Mononuclear cell (primary cell): ENCODE measurements around the gene RAD51B. TPM values are rescaled to one million over a fixed set of nuclear protein-coding genes. Genes with fewer than 3 reads are reported as not detected.
"Not testable (repeated sequence)": the region's sequence is repeated elsewhere in the genome, so short reads cannot be mapped to it uniquely, and the experiment has no call there.

Experiments
- H3K27me3 ChIP-seq: 2 replicates; pipeline ENCODE4 v1.6.0; 2011; ENCODE audit warnings: low read length, control low read depth; ENCODE audit not compliant: insufficient read depth
- H3K4me1 ChIP-seq: 2 replicates; pipeline ENCODE4 v1.5.1; 2011; ENCODE audit warnings: mild to moderate bottlenecking, low read length, control low read depth; ENCODE audit not compliant: insufficient read depth
- H3K4me3 ChIP-seq: 2 replicates; pipeline ENCODE4 v1.5.1; 2011; ENCODE audit warnings: mild to moderate bottlenecking, low read length, moderate library complexity
- H3K9me3 ChIP-seq: 2 replicates; pipeline ENCODE4 v1.5.1; 2011; ENCODE audit warnings: low read depth, mild to moderate bottlenecking, control low read depth, low read length
- total RNA-seq: library from RNA; depleted of rRNA; stranded (reverse); fragments of >200 nt; gene quantifications from one replicate; pipeline ENCODE4 v1.2.3, GENCODE V29; 2012

The RAD51B gene
- total RNA-seq, 1 donor, result 21.4 TPM

- Histone ChIP-seq H3K4me3 (no peak overlapping the region), H3K27me3 (no peaks in the 10 kb centered on the region), H3K4me1 (no peaks in the 10 kb centered on the region), H3K9me3 (no peaks in the 10 kb centered on the region)
Measured at GRCh38 chr14:68094158-68094557, 274.6 kb downstream of the RAD51B start.

GRCh38 chr14:68094752-68095151 lies 275.2 kb downstream of the RAD51B start:
- H3K27me3 ChIP-seq, result no peaks in the 10 kb centered on the region

GRCh38 chr14:68097727-68098126 lies 278.1 kb downstream of the RAD51B start:
- Histone ChIP-seq H3K4me1 (no peaks in the 10 kb centered on the region), H3K4me3 (no peak overlapping the region), H3K9me3 (peaks cover 21% of the 10 kb centered on the region), H3K27me3 (no peaks in the 10 kb centered on the region)

More at GRCh38 chr14:68094752-68095151, 275.2 kb downstream of the RAD51B start:
- Histone ChIP-seq H3K9me3 (no peaks in the 10 kb centered on the region), H3K4me3 (no peak overlapping the region), H3K4me1 (no peaks in the 10 kb centered on the region)

DNA sequence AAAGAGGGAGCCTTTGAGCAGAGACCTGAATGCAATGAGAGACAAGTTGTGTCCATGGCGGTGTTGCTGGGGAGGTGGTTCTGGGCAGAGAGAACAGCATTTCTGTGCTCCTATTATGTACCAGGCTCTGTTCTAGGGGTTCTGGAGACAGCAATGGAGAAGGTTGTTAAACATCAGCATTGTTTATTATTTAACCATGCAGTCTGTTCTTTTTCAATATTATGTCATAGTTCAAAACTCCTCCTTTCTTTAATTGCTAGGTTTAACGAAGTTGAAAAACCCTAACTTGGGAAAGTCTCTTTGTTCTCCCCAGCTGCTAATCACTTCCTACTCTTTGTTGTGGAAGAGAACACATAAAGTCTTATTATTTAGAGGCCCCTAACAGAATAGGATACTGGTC lies 279.3 kb downstream of the RAD51B start:
- H3K4me3 ChIP-seq, result no peak overlapping the region
- H3K27me3 ChIP-seq, result no peaks in the 10 kb centered on the region

DNA sequence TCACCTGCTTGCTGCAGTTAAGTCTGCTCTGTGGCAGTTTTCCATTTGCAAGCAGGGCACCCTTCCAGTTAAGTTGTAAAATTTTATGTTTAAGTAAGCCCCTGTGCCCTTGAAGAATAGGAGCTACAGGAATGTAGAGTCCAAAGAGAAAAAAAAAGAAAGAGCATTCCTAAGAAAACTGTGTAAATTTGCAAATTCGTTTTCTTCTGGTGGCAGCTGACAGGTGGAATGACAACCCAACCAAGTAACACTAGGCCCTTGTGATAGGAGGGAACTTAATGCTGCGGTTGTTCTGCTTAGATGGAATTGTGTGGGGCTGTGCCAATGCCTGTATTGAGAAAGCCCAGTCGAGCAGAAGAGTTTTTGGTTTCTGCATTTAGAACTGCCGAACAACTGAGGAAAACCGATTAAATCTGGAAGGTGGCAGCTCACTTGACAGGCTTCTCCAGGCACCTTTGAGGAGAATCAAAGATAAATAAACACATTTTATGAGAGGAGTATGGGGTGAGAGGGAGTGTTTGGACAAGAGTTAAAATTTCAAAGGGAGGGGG lies 280.0 kb downstream of the RAD51B start:
- Histone ChIP-seq H3K27me3 (no peaks in the 10 kb centered on the region), H3K9me3 (peaks cover 21% of the 10 kb centered on the region)

More for the DNA sequence above, 279.3 kb downstream of the RAD51B start:
- H3K9me3 ChIP-seq, result peaks cover 21% of the 10 kb centered on the region
- no peaks in the 10 kb centered on the region for H3K4me1 ChIP-seq

DNA sequence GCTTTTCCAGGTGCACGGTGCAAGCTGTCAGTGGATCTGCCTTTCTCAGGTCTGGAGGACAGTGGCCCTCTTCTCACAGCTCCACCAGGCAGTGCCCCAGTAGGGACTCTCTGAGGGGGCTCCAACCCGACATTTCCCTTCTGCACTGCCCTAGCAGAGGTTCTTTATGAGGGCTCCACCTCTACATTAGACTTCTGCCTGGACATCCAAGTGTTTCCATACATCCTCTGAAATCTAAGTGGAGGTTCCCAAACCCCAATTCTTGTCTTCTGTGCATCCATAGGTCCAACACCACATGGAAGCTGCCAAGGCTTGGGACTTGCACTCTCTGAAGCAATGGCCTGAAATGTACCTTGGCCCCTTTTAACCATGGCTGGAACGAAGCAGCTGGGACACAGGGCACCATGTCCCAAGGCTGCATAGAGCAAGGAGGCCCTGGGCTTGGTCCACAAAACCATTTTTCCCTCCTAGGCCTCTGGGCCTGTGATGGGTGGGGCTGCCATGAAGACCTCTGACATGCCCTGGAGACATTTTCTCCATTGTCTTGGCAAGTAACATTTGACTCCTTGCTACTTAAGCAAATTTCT lies 282.2 kb downstream of the RAD51B start:
- H3K27me3 ChIP-seq, H3K4me1 ChIP-seq, H3K4me3 ChIP-seq: not testable (repeated sequence)
- H3K9me3 ChIP-seq, result peaks cover 21% of the 10 kb centered on the region

More for the DNA sequence above, 280.0 kb downstream of the RAD51B start:
- Histone ChIP-seq H3K4me3 (no peak overlapping the region), H3K4me1 (no peaks in the 10 kb centered on the region)

- Histone ChIP-seq H3K27me3 (no peaks in the 10 kb centered on the region), H3K4me3 (no peak overlapping the region), H3K4me1 (no peaks in the 10 kb centered on the region), H3K9me3 (peaks cover 21% of the 10 kb centered on the region)
Measured at GRCh38 chr14:68103853-68104252, 284.3 kb downstream of the RAD51B start.

GRCh38 chr14:68104518-68104917 lies 284.9 kb downstream of the RAD51B start:
- H3K9me3 ChIP-seq, result peaks cover 21% of the 10 kb centered on the region
- no peak overlapping the region for H3K4me3 ChIP-seq
- no peaks in the 10 kb centered on the region for H3K4me1 ChIP-seq
- H3K27me3 ChIP-seq, result no peaks in the 10 kb centered on the region

- Histone ChIP-seq H3K9me3 (peaks cover 16% of the 10 kb centered on the region), H3K4me3 (no peak overlapping the region), H3K27me3 (no peaks in the 10 kb centered on the region), H3K4me1 (no peaks in the 10 kb centered on the region)
Measured at GRCh38 chr14:68105816-68106215, 286.2 kb downstream of the RAD51B start.

DNA sequence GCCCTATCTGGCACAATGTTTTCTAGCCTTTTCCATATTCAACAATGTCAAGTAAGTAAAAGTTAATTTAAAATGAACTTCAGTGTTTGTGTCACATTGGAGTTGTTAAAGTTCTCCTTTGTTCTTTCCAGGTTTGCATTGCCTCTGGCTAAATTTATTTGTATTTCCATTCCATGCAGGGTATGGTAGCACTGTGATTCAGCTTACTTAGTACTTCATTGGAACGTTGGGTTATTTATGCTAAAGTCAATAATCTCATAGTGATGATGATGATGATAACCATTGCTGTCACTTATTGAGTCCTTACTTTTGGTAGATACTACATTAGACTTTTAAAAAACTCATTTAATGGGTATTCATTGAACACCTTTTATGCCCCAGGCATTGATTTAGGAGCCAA lies 286.9 kb downstream of the RAD51B start:
- no peaks in the 10 kb centered on the region for H3K27me3 ChIP-seq
- H3K9me3 ChIP-seq, result peaks cover 10% of the 10 kb centered on the region
- H3K4me1 ChIP-seq, result no peaks in the 10 kb centered on the region
- no peak overlapping the region for H3K4me3 ChIP-seq

- no peaks in the 10 kb centered on the region for H3K4me1 ChIP-seq
- no peaks in the 10 kb centered on the region for H3K27me3 ChIP-seq
- H3K9me3 ChIP-seq, result peaks cover 5% of the 10 kb centered on the region
- no peak overlapping the region for H3K4me3 ChIP-seq
Measured at GRCh38 chr14:68106905-68107304, 287.3 kb downstream of the RAD51B start.

- no peak overlapping the region for H3K4me3 ChIP-seq
- no peaks in the 10 kb centered on the region for H3K9me3 ChIP-seq
- no peaks in the 10 kb centered on the region for H3K4me1 ChIP-seq
- H3K27me3 ChIP-seq, result no peaks in the 10 kb centered on the region
Measured at GRCh38 chr14:68109132-68109900, 289.7 kb downstream of the RAD51B start.

DNA sequence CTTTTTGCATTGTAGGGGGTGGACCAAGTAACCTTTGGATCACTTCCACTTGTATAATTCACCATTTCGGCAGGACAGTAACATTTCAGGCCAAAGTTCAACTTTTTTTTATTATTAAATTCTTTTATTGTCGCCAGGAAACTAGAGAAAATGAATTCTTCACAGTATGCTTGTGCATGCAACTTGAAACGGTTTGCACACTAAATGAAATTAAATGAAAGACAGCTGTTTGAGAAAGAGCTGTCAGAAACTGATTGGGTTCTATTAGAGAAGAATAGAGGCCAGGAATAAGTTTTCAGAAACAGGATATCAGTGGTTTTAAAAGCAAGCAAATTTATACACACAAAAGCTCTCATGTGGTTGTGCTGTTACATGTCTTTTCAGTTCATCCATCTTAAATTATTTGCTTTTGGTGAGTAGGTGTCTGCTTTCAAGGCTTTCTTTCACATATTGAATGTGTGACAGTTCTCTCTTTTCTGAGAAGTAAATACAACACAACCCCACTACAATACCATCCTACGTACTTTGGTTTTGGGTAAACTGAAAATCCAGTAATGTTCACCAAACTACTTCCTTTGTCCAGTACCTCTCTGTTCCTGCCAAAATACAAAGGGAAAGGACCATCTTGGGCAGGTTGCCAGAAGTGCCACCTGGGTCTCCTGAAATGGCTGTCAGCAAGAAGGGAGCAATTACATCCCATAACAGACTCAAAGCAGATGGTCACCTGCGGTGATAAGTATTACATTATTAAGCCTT lies 291.7 kb downstream of the RAD51B start:
- Histone ChIP-seq H3K4me1 (no peaks in the 10 kb centered on the region), H3K4me3 (no peak overlapping the region), H3K27me3 (no peaks in the 10 kb centered on the region), H3K9me3 (no peaks in the 10 kb centered on the region)

DNA sequence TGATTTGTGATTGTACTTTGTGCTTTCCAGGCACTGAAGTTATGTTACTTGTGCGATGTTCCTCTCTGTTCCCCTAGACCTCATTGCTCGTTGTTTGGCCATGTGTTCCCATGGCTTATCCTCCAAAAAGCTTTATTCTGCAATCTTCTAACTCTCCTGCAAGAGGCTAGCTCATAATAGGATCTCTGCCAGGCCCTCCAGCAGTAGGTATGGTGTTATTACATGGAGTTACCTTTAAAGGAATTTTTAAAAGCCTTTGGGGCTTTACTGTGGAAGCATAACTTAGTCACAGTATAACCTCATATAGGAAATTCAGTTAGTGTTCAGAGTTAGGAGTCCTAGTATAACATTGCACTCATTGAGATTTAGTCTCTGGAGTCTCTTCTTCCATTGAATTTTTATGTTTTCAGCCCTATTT lies 292.3 kb downstream of the RAD51B start:
- no peaks in the 10 kb centered on the region for H3K27me3 ChIP-seq
- no peaks in the 10 kb centered on the region for H3K9me3 ChIP-seq
- H3K4me3 ChIP-seq, result no peak overlapping the region
- H3K4me1 ChIP-seq, result no peaks in the 10 kb centered on the region

DNA sequence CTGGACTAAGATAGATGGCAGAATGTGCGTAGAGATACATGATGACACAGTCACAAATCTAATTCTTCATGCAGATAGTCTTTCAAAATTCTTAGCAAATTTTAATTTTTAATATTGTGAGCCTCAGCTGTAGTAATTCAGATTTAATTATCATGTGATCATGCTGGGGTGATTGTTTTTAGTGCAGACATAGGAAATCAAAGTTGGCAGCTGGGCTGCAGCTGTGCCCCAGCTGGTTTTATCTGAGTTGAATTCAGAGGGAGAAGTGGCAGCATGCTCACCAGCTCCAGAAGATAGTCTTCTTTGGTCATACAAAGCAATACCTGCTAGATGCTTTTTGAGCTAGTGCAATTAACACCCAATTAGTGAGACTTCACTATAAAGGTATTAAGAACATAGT lies 292.9 kb downstream of the RAD51B start:
- no peaks in the 10 kb centered on the region for H3K4me1 ChIP-seq
- no peaks in the 10 kb centered on the region for H3K9me3 ChIP-seq
- H3K27me3 ChIP-seq, result no peaks in the 10 kb centered on the region
- H3K4me3 ChIP-seq, result no peak overlapping the region
